Measurements from ENCODE around the gene ARID3C.

DNA sequence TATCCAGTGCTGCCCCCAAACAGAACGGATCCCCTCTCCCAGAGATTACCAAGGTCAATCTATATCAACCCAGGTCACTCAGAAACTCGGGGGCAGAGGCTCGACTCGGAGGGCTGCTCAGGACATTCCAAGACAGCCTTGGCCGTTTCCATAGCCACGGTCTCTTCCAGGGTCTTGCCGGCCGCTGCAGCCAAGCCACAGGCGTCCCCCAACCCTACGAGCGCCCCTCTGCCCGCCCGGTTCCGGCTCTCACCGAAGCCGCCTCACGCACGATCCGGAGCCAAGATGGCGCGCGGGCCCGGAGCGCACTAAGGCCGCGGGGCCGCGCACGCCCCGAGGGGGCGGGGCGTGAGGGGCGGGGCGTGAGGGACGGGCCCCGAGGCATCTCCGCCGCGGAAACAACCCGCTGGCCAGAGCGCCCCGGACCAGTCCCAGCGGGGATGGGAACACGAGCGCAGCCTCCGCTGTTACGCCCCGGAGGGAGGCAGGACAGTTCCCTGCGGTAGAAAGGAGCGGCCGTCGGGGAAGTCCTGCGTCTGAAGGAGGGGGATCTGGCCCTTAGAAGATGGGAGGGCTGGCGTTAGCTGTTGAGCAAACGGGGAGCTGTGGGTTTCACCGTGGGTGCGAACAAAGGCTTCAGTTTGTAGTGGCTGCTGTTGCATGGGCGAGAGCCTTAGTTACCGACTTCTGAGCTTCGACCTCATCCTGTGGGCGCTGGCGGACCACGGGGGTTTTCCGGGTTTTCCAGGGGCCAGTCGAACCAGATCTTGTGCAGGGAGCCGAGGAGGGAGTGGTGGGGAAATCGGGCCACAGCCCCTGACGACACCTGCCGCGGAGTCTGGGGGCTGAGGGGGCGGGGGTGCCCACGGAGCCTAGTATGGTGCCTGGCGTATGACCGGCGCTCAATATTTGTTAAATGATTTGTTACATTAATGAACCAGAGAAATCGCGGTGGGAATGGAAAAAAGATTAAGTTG lies 16.8 kb downstream of the ARID3C start, which contains the start of gene RPP25L:
- TF ChIP-seq, protein P1, sequence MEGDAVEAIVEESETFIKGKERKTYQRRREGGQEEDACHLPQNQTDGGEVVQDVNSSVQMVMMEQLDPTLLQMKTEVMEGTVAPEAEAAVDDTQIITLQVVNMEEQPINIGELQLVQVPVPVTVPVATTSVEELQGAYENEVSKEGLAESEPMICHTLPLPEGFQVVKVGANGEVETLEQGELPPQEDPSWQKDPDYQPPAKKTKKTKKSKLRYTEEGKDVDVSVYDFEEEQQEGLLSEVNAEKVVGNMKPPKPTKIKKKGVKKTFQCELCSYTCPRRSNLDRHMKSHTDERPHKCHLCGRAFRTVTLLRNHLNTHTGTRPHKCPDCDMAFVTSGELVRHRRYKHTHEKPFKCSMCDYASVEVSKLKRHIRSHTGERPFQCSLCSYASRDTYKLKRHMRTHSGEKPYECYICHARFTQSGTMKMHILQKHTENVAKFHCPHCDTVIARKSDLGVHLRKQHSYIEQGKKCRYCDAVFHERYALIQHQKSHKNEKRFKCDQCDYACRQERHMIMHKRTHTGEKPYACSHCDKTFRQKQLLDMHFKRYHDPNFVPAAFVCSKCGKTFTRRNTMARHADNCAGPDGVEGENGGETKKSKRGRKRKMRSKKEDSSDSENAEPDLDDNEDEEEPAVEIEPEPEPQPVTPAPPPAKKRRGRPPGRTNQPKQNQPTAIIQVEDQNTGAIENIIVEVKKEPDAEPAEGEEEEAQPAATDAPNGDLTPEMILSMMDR (IDR thresholded peaks at IDR 0.05): no peak
- no peak for TF ChIP-seq ZFX (IDR thresholded peaks at IDR 0.05; ENCODE audit: borderline replicate concordance)

All from 22Rv1 (cell line).